Lower leg skin (tissue), 4 donors: Measurements from ENCODE around the gene GREB1L. TPM values are rescaled to one million over a fixed set of nuclear protein-coding genes. Genes with fewer than 3 reads are reported as not detected.

ENCODE experiments used
- DNase-seq, 2 donors: peaks; one replicate each; pipeline ENCODE4 v3.0.0-alpha.2; 2019; ENCODE audit warnings: low spot score in 2 of 2
- H3K4me3 ChIP-seq: fragments of 200-600 bp; sonication (generic); 2 replicates; pipeline ENCODE4 v1.5.1; 2017; ENCODE audit warnings: mild to moderate bottlenecking, low read depth; ENCODE audit not compliant: poor library complexity, severe bottlenecking
- POLR2A ChIP-seq, 2 donors: fragments of 450-650 bp; IDR thresholded peaks; one replicate each; pipeline ENCODE4 v1.6.1; 2016 to 2017; ENCODE audit warnings: antibody characterized with exemption in 2 of 2, mild to moderate bottlenecking in 1 of 2, moderate library complexity in 1 of 2
- WGBS, 2 donors: methylation state at CpG; one replicate each; pipeline ENCODE4 v1.1.5; 2018; 5-methylcytosine and 5-hydroxymethylcytosine counted together
- intact Hi-C: fragments of 100-400 bp; cut with DNase I; formaldehyde crosslinking; loops from one replicate; pipeline ENCODE4 v1.15.0; 2023; ENCODE audit warnings: low total_unique reads
- total RNA-seq, 4 donors: library from RNA; depleted of rRNA; stranded (reverse); fragments of >200 nt; gene quantifications; one replicate each; pipeline ENCODE4 v1.1.0, GENCODE V29; 2016
- TF ChIP-seq, protein P1 (sequence below), 3 donors: fragments of 450-650 bp; IDR thresholded peaks; one replicate each; pipeline ENCODE4 v1.5.1; 2016; ENCODE audit warnings: antibody characterized with exemption in 3 of 3, mild to moderate bottlenecking in 3 of 3, moderate library complexity in 2 of 3

Gene GREB1L
- 1 to 10 TPM; 1.1 to 6.5 (median 4.0) TPM for total RNA-seq

GRCh38 chr18:21242141-21242779, at the start of gene GREB1L:
Gene GREB1L (plus strand): TSS chr18:21242232. CDS start chr18:21383519, 141,287 bp downstream.
- DNase-seq: peak in 1 of 2 donors; percentile 14
- intact Hi-C loops: no loop called here
- TF ChIP-seq, protein P1, sequence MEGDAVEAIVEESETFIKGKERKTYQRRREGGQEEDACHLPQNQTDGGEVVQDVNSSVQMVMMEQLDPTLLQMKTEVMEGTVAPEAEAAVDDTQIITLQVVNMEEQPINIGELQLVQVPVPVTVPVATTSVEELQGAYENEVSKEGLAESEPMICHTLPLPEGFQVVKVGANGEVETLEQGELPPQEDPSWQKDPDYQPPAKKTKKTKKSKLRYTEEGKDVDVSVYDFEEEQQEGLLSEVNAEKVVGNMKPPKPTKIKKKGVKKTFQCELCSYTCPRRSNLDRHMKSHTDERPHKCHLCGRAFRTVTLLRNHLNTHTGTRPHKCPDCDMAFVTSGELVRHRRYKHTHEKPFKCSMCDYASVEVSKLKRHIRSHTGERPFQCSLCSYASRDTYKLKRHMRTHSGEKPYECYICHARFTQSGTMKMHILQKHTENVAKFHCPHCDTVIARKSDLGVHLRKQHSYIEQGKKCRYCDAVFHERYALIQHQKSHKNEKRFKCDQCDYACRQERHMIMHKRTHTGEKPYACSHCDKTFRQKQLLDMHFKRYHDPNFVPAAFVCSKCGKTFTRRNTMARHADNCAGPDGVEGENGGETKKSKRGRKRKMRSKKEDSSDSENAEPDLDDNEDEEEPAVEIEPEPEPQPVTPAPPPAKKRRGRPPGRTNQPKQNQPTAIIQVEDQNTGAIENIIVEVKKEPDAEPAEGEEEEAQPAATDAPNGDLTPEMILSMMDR (IDR thresholded peaks at IDR 0.05): no peak
- no peak for TF ChIP-seq POLR2A (IDR thresholded peaks at IDR 0.05)
- 1 to 2% methylated on average over 37 to 51 of the region's 87 CpGs for WGBS, 2 donors
- peak within 1 kb of the TSS; percentile 50 for H3K4me3 ChIP-seq

DNA sequence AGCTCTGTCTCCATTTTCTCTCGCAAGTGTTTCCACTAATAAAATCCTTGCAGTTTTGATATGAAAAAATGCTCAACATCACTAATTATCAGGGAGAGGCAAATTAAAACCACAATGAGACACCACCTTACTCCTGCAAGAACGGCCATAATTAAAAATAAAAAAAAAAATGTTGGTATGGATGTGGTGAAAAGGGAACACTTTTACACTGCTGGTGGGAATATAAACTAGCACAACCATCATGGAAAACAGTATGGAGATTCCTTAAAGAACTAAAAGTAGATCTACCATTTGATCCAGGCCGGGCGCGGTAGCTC, 49.8 kb upstream of the GREB1L start:
- TF ChIP-seq POLR2A (IDR thresholded peaks at IDR 0.05): no peak
- TF ChIP-seq, protein P1 (IDR thresholded peaks at IDR 0.05): no peak
- no peak overlapping the region for H3K4me3 ChIP-seq
- intact Hi-C loops: loop anchor here (10.0 kb wide), 1 partner anchor 763 kb away; no protein-coding TSS in a partner anchor
- 87 to 89% methylated on average over 5 of the region's 5 CpGs for WGBS, 2 donors
- DNase-seq: no peak

DNA sequence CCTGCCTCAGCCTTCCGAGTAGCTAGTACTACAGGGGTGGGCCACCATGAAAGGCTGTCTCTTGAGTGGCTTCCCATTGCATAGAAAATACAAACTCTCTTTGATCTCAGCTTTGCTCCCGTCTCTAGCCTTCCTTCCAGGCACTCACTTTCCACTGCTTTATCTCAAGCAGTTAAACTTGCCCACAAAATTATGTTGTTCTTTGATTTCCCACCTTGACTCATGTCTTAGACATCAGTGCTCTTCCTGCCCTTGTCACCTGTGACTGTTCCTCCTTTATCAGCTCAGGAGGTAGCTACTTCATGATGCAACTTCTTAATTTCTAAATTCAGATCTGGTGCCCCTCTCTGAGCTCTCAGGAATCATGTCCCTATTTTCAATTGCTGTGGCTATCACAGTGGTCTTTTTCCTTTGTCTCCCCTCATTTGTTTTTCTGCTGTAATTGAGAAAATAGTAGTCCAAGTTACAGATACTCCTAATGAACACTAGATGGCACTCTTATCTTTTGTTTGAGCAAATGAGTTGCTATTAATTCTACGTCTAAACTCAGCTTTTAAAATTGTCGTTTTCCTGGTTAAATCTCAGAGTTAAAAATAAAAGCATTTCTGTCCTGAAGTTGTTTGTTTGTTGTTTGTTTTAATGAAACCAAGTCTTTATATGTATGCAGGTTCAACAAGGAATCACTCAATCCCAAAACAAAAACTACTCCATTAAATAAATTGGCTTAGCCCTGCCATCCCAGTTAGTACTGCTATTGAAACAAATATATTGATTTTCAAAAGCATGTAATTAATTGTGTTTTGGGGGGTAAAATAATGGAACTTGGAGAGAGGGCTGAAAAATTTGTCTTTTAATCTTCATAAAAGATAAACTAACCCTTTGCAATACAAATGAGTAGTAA, 46.9 kb upstream of the GREB1L start:
- DNase-seq: no peak
- H3K4me3 ChIP-seq: no peak overlapping the region
- intact Hi-C loops: loop anchor here (10.0 kb wide), 1 partner anchor 760 kb away; no protein-coding TSS in a partner anchor
- 12 to 15% methylated on average over 4 of the region's 4 CpGs for WGBS, 2 donors
- TF ChIP-seq POLR2A (IDR thresholded peaks at IDR 0.05): no peak
- TF ChIP-seq, protein P1 (IDR thresholded peaks at IDR 0.05): no peak

DNA sequence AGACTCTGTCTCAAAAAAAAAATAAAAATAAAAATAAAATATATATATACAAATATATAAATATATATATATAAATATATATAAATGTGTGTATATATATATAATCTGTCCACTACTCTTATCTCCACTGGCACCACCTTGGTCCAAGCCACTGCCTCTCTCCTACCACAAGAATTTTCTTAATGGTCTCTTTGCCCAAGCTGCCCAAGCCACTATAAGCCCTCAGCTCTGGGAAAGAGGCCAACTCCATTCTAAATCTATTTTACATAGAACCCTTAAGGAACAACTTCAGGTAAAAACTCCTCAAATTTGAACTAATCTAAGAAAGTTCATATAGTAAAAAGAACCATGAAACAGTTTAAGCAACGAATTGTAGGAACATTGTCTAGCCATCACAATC, 45.6 kb upstream of the GREB1L start:
- H3K4me3 ChIP-seq: no peak overlapping the region
- TF ChIP-seq, protein P1 (IDR thresholded peaks at IDR 0.05): no peak
- no peak for TF ChIP-seq POLR2A (IDR thresholded peaks at IDR 0.05)
- 77 to 81% methylated on average over 1 of the region's 1 CpG for WGBS, 2 donors
- intact Hi-C loops: loop anchor here (10.0 kb wide), 1 partner anchor 758 kb away; no protein-coding TSS in a partner anchor
- no peak for DNase-seq

DNA sequence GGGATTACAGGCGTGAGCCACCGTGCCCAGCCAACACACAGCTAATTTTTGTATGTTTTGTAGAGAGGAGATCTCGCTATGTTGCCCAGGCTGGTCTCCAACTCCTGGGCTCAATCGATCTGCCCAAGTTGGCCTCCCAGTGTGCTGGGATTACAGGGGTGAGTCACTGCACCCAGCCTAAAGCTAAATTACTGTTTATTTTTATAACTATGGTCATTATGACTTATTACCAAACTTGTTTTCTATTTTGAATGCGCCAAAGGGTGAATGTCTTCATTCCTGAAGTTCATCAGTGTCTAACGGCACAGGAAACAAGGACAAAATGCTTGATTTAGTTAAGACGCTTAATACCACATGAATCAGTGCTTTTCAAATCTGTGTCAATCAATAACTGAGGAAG, 38.9 kb upstream of the GREB1L start:
- no peak overlapping the region for H3K4me3 ChIP-seq
- WGBS, 2 donors: 79 to 83% methylated on average over 7 of the region's 7 CpGs
- TF ChIP-seq, protein P1 (IDR thresholded peaks at IDR 0.05): no peak
- TF ChIP-seq POLR2A (IDR thresholded peaks at IDR 0.05): no peak
- intact Hi-C loops: no loop called here
- no peak for DNase-seq
